ENCODE data around the gene PTGFRN. TPM values are rescaled to one million over a fixed set of nuclear protein-coding genes. Genes with fewer than 3 reads are reported as not detected.

The PTGFRN gene
- total RNA-seq, 1 donor from 2014 or later: 106 TPM

- DNase-seq (ENCODE audit: low spot score in 2 of 2, unreplicated experiment in 2 of 2): no peak
- TF ChIP-seq, protein P1, sequence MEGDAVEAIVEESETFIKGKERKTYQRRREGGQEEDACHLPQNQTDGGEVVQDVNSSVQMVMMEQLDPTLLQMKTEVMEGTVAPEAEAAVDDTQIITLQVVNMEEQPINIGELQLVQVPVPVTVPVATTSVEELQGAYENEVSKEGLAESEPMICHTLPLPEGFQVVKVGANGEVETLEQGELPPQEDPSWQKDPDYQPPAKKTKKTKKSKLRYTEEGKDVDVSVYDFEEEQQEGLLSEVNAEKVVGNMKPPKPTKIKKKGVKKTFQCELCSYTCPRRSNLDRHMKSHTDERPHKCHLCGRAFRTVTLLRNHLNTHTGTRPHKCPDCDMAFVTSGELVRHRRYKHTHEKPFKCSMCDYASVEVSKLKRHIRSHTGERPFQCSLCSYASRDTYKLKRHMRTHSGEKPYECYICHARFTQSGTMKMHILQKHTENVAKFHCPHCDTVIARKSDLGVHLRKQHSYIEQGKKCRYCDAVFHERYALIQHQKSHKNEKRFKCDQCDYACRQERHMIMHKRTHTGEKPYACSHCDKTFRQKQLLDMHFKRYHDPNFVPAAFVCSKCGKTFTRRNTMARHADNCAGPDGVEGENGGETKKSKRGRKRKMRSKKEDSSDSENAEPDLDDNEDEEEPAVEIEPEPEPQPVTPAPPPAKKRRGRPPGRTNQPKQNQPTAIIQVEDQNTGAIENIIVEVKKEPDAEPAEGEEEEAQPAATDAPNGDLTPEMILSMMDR (IDR thresholded peaks at IDR 0.05; ENCODE audit: unreplicated experiment): no peak
- Mint-ChIP-seq H3K4me3 (no peak overlapping the region), H3K27ac (no peak overlapping the region), H3K9me3 (no peaks in the 10 kb centered on the region), H3K36me3 (peaks cover 10% of the 10 kb centered on the region), H3K4me1 (peaks cover 7% of the 10 kb centered on the region), H3K27me3 (ENCODE audit: low read depth) (no peaks in the 10 kb centered on the region)
Observed at GRCh38 chr1:116961606-116962005, 51.9 kb downstream of the PTGFRN start.

GRCh38 chr1:116962987-116963639 lies 53.4 kb downstream of the PTGFRN start:
- H3K36me3 Mint-ChIP-seq: peaks cover 23% of the 10 kb centered on the region
- H3K27ac Mint-ChIP-seq: no peak overlapping the region
- no peak for DNase-seq (ENCODE audit: low spot score in 2 of 2, unreplicated experiment in 2 of 2)
- H3K9me3 Mint-ChIP-seq: no peaks in the 10 kb centered on the region
- TF ChIP-seq, protein P1 (IDR thresholded peaks at IDR 0.05; ENCODE audit: unreplicated experiment): no peak
- no peaks in the 10 kb centered on the region for H3K27me3 Mint-ChIP-seq (ENCODE audit: low read depth)
- peaks cover 7% of the 10 kb centered on the region for H3K4me1 Mint-ChIP-seq
- H3K4me3 Mint-ChIP-seq: no peak overlapping the region

DNA sequence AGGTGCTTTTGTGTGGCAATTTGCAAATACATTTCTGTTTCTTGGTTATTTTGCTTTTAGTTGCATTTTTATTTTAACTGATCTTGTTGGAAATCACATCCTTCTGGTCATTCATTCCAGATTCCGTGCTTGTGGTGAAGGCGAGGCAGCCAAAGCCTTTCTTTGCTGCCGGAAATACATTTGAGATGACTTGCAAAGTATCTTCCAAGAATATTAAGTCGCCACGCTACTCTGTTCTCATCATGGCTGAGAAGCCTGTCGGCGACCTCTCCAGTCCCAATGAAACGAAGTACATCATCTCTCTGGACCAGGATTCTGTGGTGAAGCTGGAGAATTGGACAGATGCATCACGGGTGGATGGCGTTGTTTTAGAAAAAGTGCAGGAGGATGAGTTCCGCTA lies 57.1 kb downstream of the PTGFRN start:
- H3K4me3 Mint-ChIP-seq: no peak overlapping the region
- TF ChIP-seq, protein P1 (IDR thresholded peaks at IDR 0.05; ENCODE audit: unreplicated experiment): no peak
- DNase-seq (ENCODE audit: low spot score in 2 of 2, unreplicated experiment in 2 of 2): no peak

GRCh38 chr1:116968724-116969123 lies 59.0 kb downstream of the PTGFRN start:
- Mint-ChIP-seq H3K9me3 (peaks cover 7% of the 10 kb centered on the region), H3K4me3 (no peak overlapping the region), H3K36me3 (peaks cover 26% of the 10 kb centered on the region), H3K4me1 (peaks cover 19% of the 10 kb centered on the region), H3K27me3 (ENCODE audit: low read depth) (no peaks in the 10 kb centered on the region), H3K27ac (no peak overlapping the region)
- TF ChIP-seq, protein P1 (IDR thresholded peaks at IDR 0.05; ENCODE audit: unreplicated experiment): no peak
- DNase-seq (ENCODE audit: low spot score in 2 of 2, unreplicated experiment in 2 of 2): no peak

More for the DNA sequence above, 57.1 kb downstream of the PTGFRN start:
- no peak overlapping the region for H3K27ac Mint-ChIP-seq
- no peaks in the 10 kb centered on the region for H3K27me3 Mint-ChIP-seq (ENCODE audit: low read depth)
- H3K36me3 Mint-ChIP-seq: peaks cover 25% of the 10 kb centered on the region
- H3K9me3 Mint-ChIP-seq: peaks cover 7% of the 10 kb centered on the region
- H3K4me1 Mint-ChIP-seq: peaks cover 5% of the 10 kb centered on the region

- H3K4me1 Mint-ChIP-seq: peaks cover 19% of the 10 kb centered on the region
- no peaks in the 10 kb centered on the region for H3K27me3 Mint-ChIP-seq (ENCODE audit: low read depth)
- DNase-seq (ENCODE audit: low spot score in 2 of 2, unreplicated experiment in 2 of 2): no peak
- TF ChIP-seq, protein P1 (IDR thresholded peaks at IDR 0.05; ENCODE audit: unreplicated experiment): no peak
- H3K27ac Mint-ChIP-seq: peak overlapping the region; percentile 85
- H3K9me3 Mint-ChIP-seq: peaks cover 24% of the 10 kb centered on the region
- H3K36me3 Mint-ChIP-seq: peaks cover 53% of the 10 kb centered on the region
- no peak overlapping the region for H3K4me3 Mint-ChIP-seq
Observed at GRCh38 chr1:116971258-116971860, 61.6 kb downstream of the PTGFRN start.
